ENCODE measurements around the gene CMBL. TPM values are rescaled to one million over a fixed set of nuclear protein-coding genes. Genes with fewer than 3 reads are reported as not detected.
"Not testable (repeated sequence)": the region's sequence is repeated elsewhere in the genome, so short reads cannot be mapped to it uniquely, and the experiment has no call there.

CMBL gene
- total RNA-seq, 2 donors from 2014 or later, result 10.4 to 20.5 TPM

DNA sequence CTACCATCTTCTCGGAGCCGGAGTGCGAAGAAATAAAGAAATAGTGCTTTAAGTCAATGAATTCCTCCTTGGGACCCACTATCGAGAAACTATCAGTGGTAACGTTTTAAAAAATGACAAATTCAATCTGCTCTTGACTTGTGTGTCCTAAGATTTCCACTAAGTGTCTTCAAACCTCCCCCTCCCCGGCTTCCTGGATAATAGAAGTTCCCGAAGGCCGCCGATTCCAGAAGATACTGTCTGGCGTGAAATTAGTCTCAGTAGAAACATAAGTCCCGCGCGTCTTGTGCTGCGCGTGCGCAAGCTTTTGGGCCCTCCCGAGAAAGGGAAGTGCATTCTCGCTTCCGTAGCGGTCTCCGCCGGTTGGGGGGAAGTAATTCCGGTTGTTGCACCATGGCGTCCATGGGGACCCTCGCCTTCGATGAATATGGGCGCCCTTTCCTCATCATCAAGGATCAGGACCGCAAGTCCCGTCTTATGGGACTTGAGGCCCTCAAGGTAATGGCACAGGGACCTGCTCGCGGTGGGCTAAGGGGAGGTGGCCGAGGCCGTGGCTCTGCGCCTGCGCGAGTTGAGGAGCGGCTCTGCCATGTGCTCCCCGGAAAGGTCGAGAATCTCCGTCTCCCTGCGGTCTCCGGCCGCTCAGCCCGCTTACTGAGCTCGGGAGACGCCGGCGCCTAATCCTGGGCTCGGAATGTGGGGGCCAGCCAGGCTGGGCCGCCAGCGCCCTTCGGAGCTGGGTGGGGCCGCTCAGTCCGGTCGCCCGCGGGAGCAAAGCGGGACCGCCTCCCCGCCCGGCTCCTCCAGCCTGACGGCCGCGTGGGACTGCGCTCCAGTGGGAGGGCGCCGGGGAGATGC is 57.5 kb downstream of the CMBL start, which contains the start of gene CCT5:
Gene CCT5 (plus strand): TSS at position 333 of the 858 bp plus-strand sequence. CDS start 61 bp downstream, at position 394.
- Mint-ChIP-seq H3K36me3 (ENCODE audit: low read depth) (peaks cover 23% of the 10 kb centered on the region), H3K4me3 (peak within 1 kb of the TSS; percentile 75), H3K9me3 (no peaks in the 10 kb centered on the region), H3K27me3 (ENCODE audit: insufficient read depth) (no peaks in the 10 kb centered on the region), H3K4me1 (peaks cover 21% of the 10 kb centered on the region), H3K27ac (peak within 1 kb of the TSS; percentile 100)
- 0 to 1% methylated on average over 35 to 67 of the region's 67 CpGs for WGBS, 2 experiments (ENCODE audit: insufficient coverage in 1 of 2, insufficient read length in 1 of 2)
- Histone ChIP-seq H3K9ac (ENCODE audit: extremely low read depth, low read length, poor library complexity, severe bottlenecking) (peak within 1 kb of the TSS; percentile 97), H3K4me3 (ENCODE audit: low read length) (peak within 1 kb of the TSS; percentile 96), H3K9me3 (ENCODE audit: control insufficient read depth, low read length) (no peaks in the 10 kb centered on the region), H3K27me3 (ENCODE audit: control insufficient read depth, insufficient read depth, low read length, poor library complexity, severe bottlenecking) (no peaks in the 10 kb centered on the region), H3K36me3 (ENCODE audit: control insufficient read depth, insufficient read depth, low read length) (peaks cover 31% of the 10 kb centered on the region), H3K27ac (ENCODE audit: low read depth, low read length) (peak within 1 kb of the TSS; percentile 99), H3K4me1 (ENCODE audit: control insufficient read depth, insufficient read depth, low read length) (peaks cover 10% of the 10 kb centered on the region)
- DNase-seq, result peak; percentile 95
- TF ChIP-seq CTCF (conservative IDR thresholded peaks at IDR 0.05), result no peak

GRCh38 chr5:10248378-10249260 is 59.1 kb downstream of the CMBL start:
- peak; percentile 47 for DNase-seq
- peaks cover 9% of the 10 kb centered on the region for H3K4me1 ChIP-seq (ENCODE audit: control insufficient read depth, insufficient read depth, low read length)
- WGBS, 2 experiments (ENCODE audit: insufficient coverage in 1 of 2, insufficient read length in 1 of 2), result 87 to 89% methylated on average over 24 to 29 of the region's 29 CpGs
- H3K4me3 ChIP-seq (ENCODE audit: low read length), result peak overlapping the region; percentile 96
- H3K36me3 ChIP-seq (ENCODE audit: control insufficient read depth, insufficient read depth, low read length), result peaks cover 16% of the 10 kb centered on the region
- H3K4me3 Mint-ChIP-seq, result peak overlapping the region; percentile 75
- H3K27me3 Mint-ChIP-seq (ENCODE audit: insufficient read depth), result no peaks in the 10 kb centered on the region
- peak overlapping the region; percentile 99 for H3K27ac ChIP-seq (ENCODE audit: low read depth, low read length)
- H3K9me3 Mint-ChIP-seq, result no peaks in the 10 kb centered on the region
- no peaks in the 10 kb centered on the region for H3K27me3 ChIP-seq (ENCODE audit: control insufficient read depth, insufficient read depth, low read length, poor library complexity, severe bottlenecking)
- H3K4me1 Mint-ChIP-seq, result peaks cover 24% of the 10 kb centered on the region
- no peaks in the 10 kb centered on the region for H3K9me3 ChIP-seq (ENCODE audit: control insufficient read depth, low read length)
- H3K36me3 Mint-ChIP-seq (ENCODE audit: low read depth), result peaks cover 13% of the 10 kb centered on the region
- peak overlapping the region; percentile 97 for H3K9ac ChIP-seq (ENCODE audit: extremely low read depth, low read length, poor library complexity, severe bottlenecking)
- TF ChIP-seq CTCF (conservative IDR thresholded peaks at IDR 0.05), result no peak
- peak overlapping the region; percentile 100 for H3K27ac Mint-ChIP-seq

- H3K4me3 ChIP-seq (ENCODE audit: low read length); H3K9me3 ChIP-seq (ENCODE audit: control insufficient read depth, low read length); H3K9me3 Mint-ChIP-seq; H3K27me3 Mint-ChIP-seq (ENCODE audit: insufficient read depth); H3K36me3 ChIP-seq (ENCODE audit: control insufficient read depth, insufficient read depth, low read length); H3K4me3 Mint-ChIP-seq; H3K27ac Mint-ChIP-seq; H3K9ac ChIP-seq (ENCODE audit: extremely low read depth, low read length, poor library complexity, severe bottlenecking); H3K27me3 ChIP-seq (ENCODE audit: control insufficient read depth, insufficient read depth, low read length, poor library complexity, severe bottlenecking); H3K27ac ChIP-seq (ENCODE audit: low read depth, low read length); H3K4me1 ChIP-seq (ENCODE audit: control insufficient read depth, insufficient read depth, low read length): not testable (repeated sequence)
- Mint-ChIP-seq H3K4me1 (peaks cover 24% of the 10 kb centered on the region), H3K36me3 (ENCODE audit: low read depth) (peaks cover 13% of the 10 kb centered on the region)
- peak; percentile 12 for DNase-seq
- WGBS, 2 experiments (ENCODE audit: insufficient coverage in 1 of 2, insufficient read length in 1 of 2), result 90 to 93% methylated on average over 4 of the region's 4 CpGs
These were observed 60.5 kb downstream of the CMBL start for GRCh38 chr5:10247217-10247616.
